Middle frontal gyrus (tissue), 1 donor: ENCODE measurements around the gene SLC5A11.

Experiments used
- DNase-seq: peaks from one replicate; pipeline ENCODE4 v3.0.0-alpha.2; 2015; ENCODE audit warnings: low spot score; ENCODE audit errors: extremely low spot score

SLC5A11 gene

GRCh38 chr16:24917236-24917635, 71.5 kb downstream of the SLC5A11 start:
- DNase-seq = no peak

DNA sequence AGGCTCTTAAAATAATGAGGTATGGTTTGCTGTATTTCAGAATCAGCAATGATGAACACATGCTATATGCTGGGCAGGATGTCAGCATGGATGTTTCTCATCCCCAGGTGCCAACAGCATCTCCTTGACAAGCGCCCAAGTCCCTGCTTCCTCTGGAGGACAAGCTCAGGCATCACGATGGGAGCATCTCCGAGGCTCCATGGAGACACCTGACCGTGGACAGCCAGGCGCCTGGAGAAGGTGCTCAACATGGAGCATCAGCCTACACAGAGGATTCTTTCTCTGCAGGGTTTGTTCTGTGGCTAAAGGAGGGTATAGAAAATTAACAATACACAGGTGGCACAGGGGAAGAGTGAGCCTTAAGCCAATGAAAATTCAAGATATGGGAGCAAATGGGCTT, 72.1 kb downstream of the SLC5A11 start:
- DNase-seq = no peak

GRCh38 chr16:24918641-24919040, 72.9 kb downstream of the SLC5A11 start:
- DNase-seq = no peak

GRCh38 chr16:24919536-24919935, 73.8 kb downstream of the SLC5A11 start:
- DNase-seq = no peak

DNA sequence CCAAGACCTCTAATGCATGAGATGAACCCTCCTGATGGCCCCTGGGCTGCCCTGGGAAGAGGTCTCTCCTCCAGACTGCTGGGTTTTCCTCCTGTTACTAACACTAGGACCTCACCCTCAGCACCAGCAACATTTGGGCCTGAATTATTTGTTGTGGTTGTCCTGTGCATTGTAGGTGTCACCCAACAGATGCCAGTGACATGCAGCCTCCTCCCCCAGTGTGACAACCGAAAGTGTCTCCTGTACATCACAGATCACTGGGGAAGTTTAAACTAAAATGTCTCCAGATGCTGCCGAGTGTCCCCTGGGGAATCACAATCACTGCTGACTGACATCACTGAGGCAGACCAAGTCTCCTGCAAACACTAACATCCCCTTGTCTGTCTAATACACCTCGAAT, 74.8 kb downstream of the SLC5A11 start:
- DNase-seq = no peak

- DNase-seq = no peak
Observed at GRCh38 chr16:24921229-24921628, 75.5 kb downstream of the SLC5A11 start.

DNA sequence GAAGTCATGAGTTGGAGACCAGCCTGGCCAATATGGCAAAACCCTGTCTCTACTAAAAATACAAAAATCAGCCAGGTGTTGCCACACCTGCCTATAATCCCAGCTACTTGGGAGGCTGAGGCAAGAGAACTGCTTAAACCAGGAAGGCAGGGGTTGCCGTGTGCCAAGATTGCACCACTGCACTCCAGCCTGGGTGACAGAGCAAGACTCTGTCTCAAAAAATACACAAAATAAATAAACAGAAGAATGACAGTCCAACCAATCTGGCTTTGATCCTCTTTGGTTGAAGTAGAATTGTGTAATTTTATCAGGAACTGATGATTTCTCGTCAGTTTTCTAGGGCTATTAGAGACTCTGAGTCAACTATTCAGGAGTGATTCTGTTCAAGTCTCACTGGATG, 79.4 kb downstream of the SLC5A11 start:
- DNase-seq = no peak

DNA sequence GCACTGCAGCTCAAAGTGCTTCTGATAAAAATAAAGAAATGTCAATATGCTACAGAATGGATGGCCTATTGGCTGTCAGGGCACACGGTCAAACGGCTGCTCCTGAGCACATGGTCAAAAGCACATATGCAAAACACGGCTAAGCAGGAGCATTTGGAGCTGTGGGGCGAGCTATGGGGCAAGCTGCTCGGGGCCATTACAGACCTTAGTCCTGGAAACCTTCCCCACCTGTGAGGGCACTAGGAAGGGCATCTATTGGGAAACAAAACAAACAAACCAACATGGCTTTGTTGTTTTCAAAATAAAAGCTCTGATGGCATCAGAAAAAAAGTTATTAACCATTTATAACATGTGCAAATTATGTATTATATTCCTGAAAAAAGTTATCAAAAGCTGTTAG, 83.6 kb downstream of the SLC5A11 start:
- DNase-seq = no peak

- DNase-seq = no peak
Observed at GRCh38 chr16:24930440-24930839, 84.7 kb downstream of the SLC5A11 start.

- no peak for DNase-seq
Observed at GRCh38 chr16:24931091-24931490, 85.3 kb downstream of the SLC5A11 start.

GRCh38 chr16:24935336-24935735, 89.6 kb downstream of the SLC5A11 start:
- DNase-seq = no peak

GRCh38 chr16:24936151-24936550, 90.4 kb downstream of the SLC5A11 start:
- DNase-seq = no peak

GRCh38 chr16:24939224-24939623, 93.5 kb downstream of the SLC5A11 start:
- DNase-seq = no peak

DNA sequence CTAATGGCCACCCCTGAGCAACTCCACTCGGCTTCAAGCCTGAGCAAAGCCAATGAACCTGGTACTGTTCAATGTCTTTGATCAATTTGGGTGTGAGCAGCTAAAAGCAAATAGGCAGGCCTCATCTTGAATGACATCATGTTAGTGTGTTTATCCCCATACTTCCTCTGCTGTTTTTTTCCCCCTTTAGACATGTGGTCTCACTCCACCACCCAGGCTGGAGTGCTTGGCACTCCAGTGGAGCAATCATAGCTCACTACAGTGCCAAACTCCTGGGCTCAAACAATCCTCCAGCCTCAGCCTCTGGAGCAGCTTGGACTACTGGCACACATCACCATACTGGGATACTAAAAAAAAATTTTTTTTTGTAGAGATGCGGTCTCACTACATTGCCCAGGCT, 94.0 kb downstream of the SLC5A11 start:
- DNase-seq = no peak

- no peak for DNase-seq
Observed at GRCh38 chr16:24943471-24943870, 97.7 kb downstream of the SLC5A11 start.

DNA sequence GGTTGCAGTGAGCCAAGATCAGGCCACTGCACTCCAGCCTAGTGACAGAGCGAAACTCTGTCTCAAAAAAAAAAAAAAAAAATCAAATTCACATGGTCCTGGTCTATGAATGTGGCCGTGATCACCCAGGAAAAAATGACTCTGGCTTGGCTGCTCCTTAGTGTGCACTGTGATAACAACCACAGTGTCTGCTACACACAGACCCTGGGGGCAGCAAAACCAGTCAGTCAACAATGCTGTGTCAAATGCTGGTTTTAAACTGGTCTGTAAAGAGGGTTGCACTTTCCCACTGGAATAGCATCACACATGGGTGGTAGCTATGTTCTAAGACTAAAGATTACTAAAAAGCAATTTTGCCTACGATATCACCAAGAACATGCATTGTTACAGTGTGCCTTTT, 98.4 kb downstream of the SLC5A11 start:
- DNase-seq = no peak

GRCh38 chr16:24946155-24946554, 100.4 kb downstream of the SLC5A11 start:
- DNase-seq = no peak

DNA sequence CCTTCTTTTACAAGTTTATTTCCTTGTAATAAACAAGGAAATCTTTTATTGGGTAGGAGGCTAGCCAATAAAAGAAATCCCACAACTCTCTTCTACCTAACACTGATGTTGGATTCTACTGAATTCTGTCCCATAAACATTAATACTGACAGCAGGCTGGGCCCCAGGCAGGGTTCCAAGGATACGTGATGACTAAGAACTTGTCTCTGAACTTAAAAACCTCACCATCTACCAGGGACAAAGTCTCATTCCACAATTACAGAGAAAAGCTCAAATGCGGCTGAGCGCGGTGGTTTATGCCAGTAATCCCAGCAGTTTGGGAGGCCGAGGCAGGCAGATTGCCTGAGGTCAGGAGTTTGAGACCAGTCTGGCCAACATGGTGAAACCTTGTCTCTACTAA, 104.5 kb downstream of the SLC5A11 start:
- no peak for DNase-seq

DNA sequence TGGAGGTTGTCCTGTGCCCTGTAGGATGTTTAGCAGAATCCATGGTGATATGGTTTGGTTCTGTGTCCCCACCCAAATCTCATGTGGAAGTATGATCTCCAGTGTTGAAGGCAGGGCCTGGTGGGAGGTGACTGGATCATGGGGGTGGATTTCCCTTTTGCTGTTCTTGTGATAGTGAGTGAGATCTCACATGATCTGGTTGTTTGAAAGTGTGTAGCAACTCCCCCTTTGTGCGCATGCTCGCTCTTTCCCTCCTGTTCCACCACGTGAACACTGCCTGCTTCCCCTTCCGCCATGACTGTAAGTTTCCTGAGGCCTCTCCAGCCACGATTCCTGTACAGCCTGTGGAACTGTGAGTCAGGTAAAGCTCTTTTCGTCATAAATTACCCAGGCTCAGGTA, 107.5 kb downstream of the SLC5A11 start:
- no peak for DNase-seq

DNA sequence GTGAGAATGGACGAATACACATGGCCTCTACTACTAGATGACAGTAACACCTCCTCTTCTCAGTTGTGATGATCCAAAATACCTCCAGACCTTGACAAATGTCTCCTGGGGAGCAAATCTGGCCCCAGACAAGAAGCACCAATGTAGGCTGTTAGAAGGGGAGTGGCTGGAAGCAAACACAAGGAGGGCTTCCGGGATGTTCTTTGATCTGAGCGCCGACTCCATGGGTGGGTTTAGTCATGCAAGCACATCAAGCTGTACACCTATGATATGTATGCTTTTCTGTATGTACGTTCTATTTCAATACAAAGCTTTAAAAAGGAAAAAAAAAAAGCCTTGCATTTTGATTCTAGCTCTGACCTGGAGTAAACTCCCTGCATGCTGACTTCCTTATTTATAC, 108.0 kb downstream of the SLC5A11 start:
- no peak for DNase-seq

- DNase-seq = no peak
Observed at GRCh38 chr16:24954137-24954536, 108.4 kb downstream of the SLC5A11 start.

GRCh38 chr16:24955975-24956731, 110.4 kb downstream of the SLC5A11 start:
- no peak for DNase-seq

DNA sequence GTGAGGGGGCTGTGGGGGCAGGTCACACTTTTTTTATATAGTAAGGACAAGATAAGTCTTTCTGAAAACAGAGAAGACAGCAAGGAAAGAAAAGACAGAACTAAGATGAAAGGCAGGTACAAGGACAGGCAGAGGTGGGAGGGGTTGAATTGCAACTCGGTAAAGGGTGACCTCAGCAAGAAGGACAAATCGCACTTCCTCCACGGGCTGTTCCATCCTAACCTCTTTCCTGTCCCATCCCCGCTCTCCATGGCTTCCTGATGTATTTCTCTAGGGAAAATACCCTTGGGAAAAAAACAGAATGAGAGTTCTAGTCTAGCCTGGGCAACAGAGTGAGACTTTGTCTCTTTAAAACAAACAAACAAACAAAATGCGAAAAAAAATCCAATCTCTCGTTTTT, 112.1 kb downstream of the SLC5A11 start:
- DNase-seq = no peak
